GM12878 (cell line): ENCODE data around the gene TSPAN12. TPM values are rescaled to one million over a fixed set of nuclear protein-coding genes. Genes with fewer than 3 reads are reported as not detected.

Experiments used
- ATAC-seq: fragments of 200-7000 bp; cut with Tn5 transposase; 3 replicates; pipeline ENCODE4 v1.9.1; 2020; ENCODE audit warnings: mild to moderate bottlenecking, moderate library complexity
- BruUV-seq: library from RNA; stranded (reverse); fragments of 400-500 nt; replicated peaks from 2 replicates; lab custom pipeline; 2021; lab: Mats Ljungman, UMichigan
- CTCF ChIA-PET: fragments of 300-600 bp; sonication (Branson Sonifier 250); formaldehyde crosslinking; extraction: SDS; loops from one replicate; lab custom pipeline; 2021; ENCODE audit warnings: inconsistent platforms; lab: Yijun Ruan, JAX
- POLR2A ChIA-PET: fragments of 350-600 bp; formaldehyde crosslinking; extraction: SDS; loops from one replicate; lab custom pipeline; 2021; ENCODE audit warnings: inconsistent platforms; lab: Charles Lee
- RAD21 ChIA-PET: fragments of 300-600 bp; sonication (Branson Sonifier 250); formaldehyde crosslinking; loops from one replicate; lab custom pipeline; 2023; ENCODE audit warnings: antibody characterized with exemption; ENCODE audit not compliant: unreplicated experiment; lab: Charles Lee
- SMC1A ChIA-PET: fragments of 300-600 bp; sonication (Branson Sonifier 250); formaldehyde crosslinking; loops from one replicate; lab custom pipeline; 2023; ENCODE audit not compliant: unreplicated experiment, uncharacterized antibody; lab: Charles Lee
- DNase-seq: peaks from one replicate; pipeline ENCODE4 v3.0.0-alpha.2; 2011; ENCODE audit warnings: low read depth, low spot score
- FAIRE-seq: peaks from 3 replicates; lab custom pipeline; 2011; peaks lifted over from hg19 to GRCh38; lab: Jason Lieb, UNC
- H2AFZ ChIP-seq: 2 replicates; pipeline ENCODE4 v1.6.0; 2011; ENCODE audit warnings: low read depth, low read length, control low read depth; ENCODE audit not compliant: control insufficient read depth
- H3K27ac ChIP-seq: 2 replicates; pipeline ENCODE4 v1.5.1; 2011; ENCODE audit warnings: control low read depth; ENCODE audit not compliant: control insufficient read depth, insufficient read depth
- H3K27me3 ChIP-seq, 2 experiments: replicated peaks in 1 of 2; 2 replicates each; pipeline versions ENCODE4 v1.6.0 to v1.6.1; 2011; ENCODE audit warnings: low read length in 1 of 2; ENCODE audit not compliant: control insufficient read depth in 2 of 2, insufficient read depth in 2 of 2
- H3K36me3 ChIP-seq, 2 experiments: 2 replicates each; pipeline ENCODE4 v1.5.1; 2011; ENCODE audit warnings: low read length in 1 of 2; ENCODE audit not compliant: control insufficient read depth in 2 of 2, insufficient read depth in 2 of 2
- H3K4me1 ChIP-seq: 2 replicates; pipeline ENCODE4 v1.6.1; 2011; ENCODE audit warnings: mild to moderate bottlenecking, low read length, moderate library complexity, mixed read lengths; ENCODE audit not compliant: control insufficient read depth, insufficient read depth
- H3K4me2 ChIP-seq: 2 replicates; pipeline ENCODE4 v1.6.0; 2011; ENCODE audit warnings: control low read depth; ENCODE audit not compliant: control insufficient read depth, insufficient read depth
- H3K4me3 ChIP-seq: fragments of 200-600 bp; sonication (generic); 2 replicates; pipeline ENCODE4 v1.5.1; 2016
- H3K79me2 ChIP-seq: 2 replicates; pipeline ENCODE4 v1.6.0; 2011; ENCODE audit warnings: low read length; ENCODE audit not compliant: control insufficient read depth, insufficient read depth
- H3K9ac ChIP-seq: 2 replicates; pipeline ENCODE4 v1.8.0; 2011; ENCODE audit warnings: low read length, control low read depth, mixed read lengths; ENCODE audit not compliant: control insufficient read depth, insufficient read depth
- H3K9me3 ChIP-seq: replicated peaks from 3 replicates; pipeline ENCODE4 v1.5.1; 2011; ENCODE audit warnings: mild to moderate bottlenecking, low read length; ENCODE audit not compliant: control insufficient read depth, insufficient read depth
- H4K20me1 ChIP-seq: 2 replicates; pipeline ENCODE4 v1.6.0; 2011; ENCODE audit not compliant: control insufficient read depth, insufficient read depth
- FOXM1 ChIP-seq: IDR thresholded peaks from 2 replicates; pipeline ENCODE4 v1.6.1; 2012; ENCODE audit warnings: low read depth, mild to moderate bottlenecking, inconsistent platforms, low read length, moderate library complexity
- MTA2 ChIP-seq: fragments of 450-650 bp; IDR thresholded peaks from 2 replicates; pipeline ENCODE4 v1.6.1; 2016; ENCODE audit warnings: low read depth, mild to moderate bottlenecking, moderate library complexity
- MYC ChIP-seq: IDR thresholded peaks from 2 replicates; pipeline ENCODE4 v1.6.1; 2011; ENCODE audit warnings: mild to moderate bottlenecking, low read length, moderate library complexity, inconsistent platforms; ENCODE audit not compliant: insufficient read depth, insufficient replicate concordance, insufficient read length, severe bottlenecking
- NFYA ChIP-seq: IDR thresholded peaks from 2 replicates; pipeline ENCODE4 v1.6.1; 2011; ENCODE audit warnings: low read depth, mild to moderate bottlenecking, low read length, improper control_type of control experiment, borderline replicate concordance
- PAX8 ChIP-seq: fragments of 450-650 bp; IDR thresholded peaks from 2 replicates; pipeline ENCODE4 v1.6.1; 2017; ENCODE audit warnings: mild to moderate bottlenecking, moderate library complexity
- RELB ChIP-seq: fragments of 450-650 bp; IDR thresholded peaks from 2 replicates; pipeline ENCODE4 v1.6.1; 2017; ENCODE audit warnings: low read depth, mild to moderate bottlenecking, moderate library complexity
- SREBF2 ChIP-seq: IDR thresholded peaks from 2 replicates; pipeline ENCODE4 v1.6.1; 2012; ENCODE audit warnings: mild to moderate bottlenecking, low read length
- USF1 ChIP-seq: IDR thresholded peaks from 2 replicates; pipeline ENCODE4 v1.6.1; 2011; ENCODE audit warnings: borderline replicate concordance, low read depth, mild to moderate bottlenecking, moderate library complexity, mixed read lengths, low read length; ENCODE audit not compliant: insufficient read depth; ENCODE audit errors: extremely low read length
- WRNIP1 ChIP-seq: IDR thresholded peaks from 2 replicates; pipeline ENCODE4 v1.6.1; 2011; ENCODE audit warnings: low read depth, low read length, improper control_type of control experiment, borderline replicate concordance
- YBX1 ChIP-seq: fragments of 450-650 bp; IDR thresholded peaks from 2 replicates; pipeline ENCODE4 v1.6.1; 2016; ENCODE audit warnings: antibody characterized with exemption
- ZNF217 ChIP-seq: fragments of 450-650 bp; IDR thresholded peaks from 2 replicates; pipeline ENCODE4 v1.6.1; 2017; ENCODE audit warnings: antibody characterized with exemption, mild to moderate bottlenecking
- WGBS: methylation state at CpG from one replicate; pipeline ENCODE4 v1.1.6; 2016; ENCODE audit warnings: low lambda C conversion rate; ENCODE audit not compliant: insufficient replicate concordance, insufficient coverage; ENCODE audit errors: missing lambda C conversion rate; 5-methylcytosine and 5-hydroxymethylcytosine counted together
- in situ Hi-C: fragments of 300-500 bp; cut with MboI; formaldehyde crosslinking; loops from 9 replicates; pipeline ENCODE4 v1.14.3; 2018; ENCODE audit warnings: mixed read lengths
- intact Hi-C: fragments of 100-400 bp; cut with micrococcal nuclease; formaldehyde crosslinking; loops from one replicate; pipeline ENCODE4 v1.14.2; 2022; ENCODE audit not compliant: unreplicated experiment
- polyA plus RNA-seq, 11 experiments: library from polyadenylated mRNA; depleted of rRNA in 4 of 11; unstranded in 6 of 11; stranded (reverse) in 5 of 11; fragments of >200 nt; fragmentation: Nextera tagmentation in 4 of 11; fragmentation: Illumina TruSeq in 1 of 11; extraction: Ambion mirVana in 4 of 11; extraction: Trizol in 1 of 11; gene quantifications; 1 replicate in 1 of 11; 2 replicates in 10 of 11; pipeline versions ENCODE4 v1.2.1 to v1.2.3, GENCODE V29; 2011 to 2016; ENCODE audit warnings: inconsistent platforms in 2 of 11, missing spikeins in 2 of 11, low read depth in 1 of 11
- total RNA-seq, 4 experiments: library from RNA; depleted of rRNA in 3 of 4; stranded (reverse); fragments of >200 nt in 3 of 4; fragmentation: Illumina TruSeq in 1 of 4; extraction: Trizol in 1 of 4; gene quantifications; 2 replicates each; pipeline versions ENCODE4 v1.2.1 to v1.2.3, GENCODE V29; 2013 to 2021

TSPAN12 gene
- total and polyA plus RNA-seq, 10 of the 15 experiments (the other 5 are each of a cell fraction or from before 2014, with no cell fraction given): 0.67 to 110 (median 1.3) TPM

- intact Hi-C loops: no loop called here
- no peak overlapping the region for H3K27ac ChIP-seq
These were observed 16.1 kb upstream of the TSPAN12 start for GRCh38 chr7:120874016-120874415.

GRCh38 chr7:120873401-120873800 is 15.5 kb upstream of the TSPAN12 start:
- WGBS: 74% methylated on average over 4 of the region's 4 CpGs
- H3K79me2 ChIP-seq: no peaks in the 10 kb centered on the region
- no peaks in the 10 kb centered on the region for H4K20me1 ChIP-seq
- SMC1A ChIA-PET: interaction anchor here (1.4 to 1.5 kb wide), 2 partner anchors 16 to 66 kb away, joined by 3 to 4 read pairs; no protein-coding TSS in a partner anchor
- H3K9me3 ChIP-seq: no peaks in the 10 kb centered on the region
- TF ChIP-seq ZNF217: no peak
- no peak for TF ChIP-seq FOXM1
- no peak for TF ChIP-seq MTA2
- TF ChIP-seq RELB: no peak
- no peak for TF ChIP-seq MYC
- TF ChIP-seq SREBF2: no peak
- TF ChIP-seq YBX1: no peak
- TF ChIP-seq, all 136 proteins: peak for 0
- Histone ChIP-seq H3K36me3 (no peaks in the 10 kb centered on the region), H3K4me2 (no peak overlapping the region), H3K27ac (no peak overlapping the region), H2AFZ (no peak overlapping the region), H3K4me1 (peaks cover 11% of the 10 kb centered on the region), H3K27me3 (no peaks in the 10 kb centered on the region), H3K4me3 (no peak overlapping the region), H3K9ac (no peak overlapping the region)
- no peak for ATAC-seq
- FAIRE-seq: no peak
- no peak for DNase-seq
- no TSS peak for BruUV-seq
- CTCF ChIA-PET: interaction anchor here (0.6 to 1.2 kb wide), 3 partner anchors 24 to 120 kb away, joined by 3 to 6 read pairs (median 3); no protein-coding TSS in a partner anchor
- in situ Hi-C loops: no loop called here
- POLR2A ChIA-PET: no interaction called here
- RAD21 ChIA-PET: interaction anchor here (1.3 kb wide), 2 partner anchors 13 to 81 kb away, joined by 5 to 7 read pairs; no protein-coding TSS in a partner anchor
- intact Hi-C loops: no loop called here

More at GRCh38 chr7:120874016-120874415, 16.1 kb upstream of the TSPAN12 start:
- TF ChIP-seq USF1 (no peak), PAX8 (no peak), WRNIP1 (no peak), NFYA (no peak)
- H3K4me2 ChIP-seq: no peak overlapping the region
- no peaks in the 10 kb centered on the region for H3K9me3 ChIP-seq
- H3K79me2 ChIP-seq: no peaks in the 10 kb centered on the region
- H3K4me3 ChIP-seq: no peak overlapping the region
- RAD21 ChIA-PET: no interaction called here
- H3K36me3 ChIP-seq: no peaks in the 10 kb centered on the region
- CTCF ChIA-PET: no interaction called here
- no TSS peak for BruUV-seq
- no peak overlapping the region for H2AFZ ChIP-seq
- ATAC-seq (no peak), FAIRE-seq (no peak), DNase-seq (no peak)
- no peaks in the 10 kb centered on the region for H3K27me3 ChIP-seq
- H3K9ac ChIP-seq: no peak overlapping the region
- in situ Hi-C loops: no loop called here
- SMC1A ChIA-PET: interaction anchor here (1.5 kb wide), 1 partner anchor 15 kb away, joined by 3 read pairs; no protein-coding TSS in a partner anchor
- WGBS: 0% methylated on average over 1 of the region's 1 CpG
- POLR2A ChIA-PET: no interaction called here
- H3K4me1 ChIP-seq: peaks cover 5% of the 10 kb centered on the region
- no peaks in the 10 kb centered on the region for H4K20me1 ChIP-seq
